Osteoblast (primary cell): ENCODE data around the gene MPPED2. TPM values are rescaled to one million over a fixed set of nuclear protein-coding genes. Genes with fewer than 3 reads are reported as not detected.

ENCODE experiments used
- DNase-seq: peaks from one replicate; pipeline ENCODE4 v3.0.0; 2011; ENCODE audit warnings: low spot score, mixed read lengths; ENCODE audit not compliant: insufficient read length; ENCODE audit errors: missing footprints
- H2AFZ ChIP-seq: 2 replicates; pipeline ENCODE4 v1.6.0; 2011; ENCODE audit warnings: mild to moderate bottlenecking, low read length
- H3K27ac ChIP-seq: 2 replicates; pipeline ENCODE4 v1.5.1; 2011; ENCODE audit warnings: mild to moderate bottlenecking, low read depth, low read length, moderate library complexity
- H3K27me3 ChIP-seq: 2 replicates; pipeline ENCODE4 v1.6.0; 2012; ENCODE audit warnings: mild to moderate bottlenecking, control low read depth, inconsistent platforms, low read length, moderate library complexity; ENCODE audit not compliant: insufficient read depth
- H3K36me3 ChIP-seq: 2 replicates; pipeline ENCODE4 v1.5.1; 2011; ENCODE audit warnings: mild to moderate bottlenecking, low read length, control low read depth, moderate library complexity; ENCODE audit not compliant: insufficient read depth
- H3K4me1 ChIP-seq: 2 replicates; pipeline ENCODE4 v1.5.1; 2011; ENCODE audit warnings: mild to moderate bottlenecking, low read length, control low read depth, moderate library complexity; ENCODE audit not compliant: insufficient read depth
- H3K4me2 ChIP-seq: 2 replicates; pipeline ENCODE4 v1.6.0; 2011; ENCODE audit warnings: mild to moderate bottlenecking, low read length; ENCODE audit not compliant: insufficient read depth
- H3K4me3 ChIP-seq: fragments of 200-600 bp; sonication (generic); 3 replicates; pipeline ENCODE4 v1.5.1; 2012; ENCODE audit warnings: mild to moderate bottlenecking, low read length, inconsistent platforms; ENCODE audit not compliant: insufficient read depth
- H3K79me2 ChIP-seq: 2 replicates; pipeline ENCODE4 v1.6.0; 2012; ENCODE audit warnings: mild to moderate bottlenecking, low read length, control low read depth, inconsistent platforms; ENCODE audit not compliant: insufficient read depth
- H3K9me3 ChIP-seq: 2 replicates; pipeline ENCODE4 v1.5.1; 2011; ENCODE audit warnings: low read depth, low read length, control low read depth
- H4K20me1 ChIP-seq: 2 replicates; pipeline ENCODE4 v1.6.0; 2012; ENCODE audit warnings: mild to moderate bottlenecking, low read length, control low read depth; ENCODE audit not compliant: insufficient read depth
- total RNA-seq: library from RNA; depleted of rRNA; stranded (reverse); fragments of >200 nt; gene quantifications from 2 replicates; pipeline ENCODE4 v1.2.3, GENCODE V29; 2012
- TF ChIP-seq, protein P1 (sequence below): IDR thresholded peaks from 2 replicates; pipeline ENCODE4 v1.5.1; 2011; ENCODE audit warnings: mild to moderate bottlenecking, low read depth, low read length, moderate library complexity; ENCODE audit errors: extremely low read depth

Gene MPPED2
- total RNA-seq, 1 donor: 2.2 TPM

DNA sequence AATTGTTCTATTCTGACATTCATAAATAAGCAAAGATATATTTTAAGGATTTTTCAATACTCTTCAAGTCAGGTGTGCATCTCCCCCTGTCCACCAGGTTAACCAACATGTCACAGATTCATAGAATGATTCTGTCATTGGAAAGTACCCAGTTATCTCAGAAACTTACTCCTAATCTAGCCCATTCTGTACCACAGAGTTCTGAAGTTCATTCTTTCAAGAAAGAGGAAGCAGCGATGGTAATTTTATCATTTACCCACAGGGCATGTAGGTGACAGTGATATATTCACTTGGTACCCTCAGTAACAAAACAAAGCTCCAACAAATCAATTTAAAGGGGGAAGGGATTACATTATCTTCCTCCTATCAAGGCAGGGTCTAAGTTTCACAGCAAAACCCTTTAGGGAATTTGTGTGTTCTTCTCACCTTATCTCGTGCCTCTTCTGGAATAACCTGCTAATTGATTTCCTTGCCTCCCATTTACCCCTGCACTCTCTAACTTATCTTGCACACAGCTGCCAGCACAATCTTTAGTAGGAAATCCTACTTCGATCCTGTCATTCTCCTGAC is 19.0 kb upstream of the MPPED2 start:
- Histone ChIP-seq H3K9me3 (no peaks in the 10 kb centered on the region), H2AFZ (no peak overlapping the region), H3K4me2 (no peak overlapping the region), H3K79me2 (no peaks in the 10 kb centered on the region), H3K36me3 (no peaks in the 10 kb centered on the region), H3K27me3 (no peaks in the 10 kb centered on the region), H3K4me1 (no peaks in the 10 kb centered on the region), H3K27ac (no peak overlapping the region), H4K20me1 (no peaks in the 10 kb centered on the region), H3K4me3 (no peak overlapping the region)
- TF ChIP-seq, protein P1, sequence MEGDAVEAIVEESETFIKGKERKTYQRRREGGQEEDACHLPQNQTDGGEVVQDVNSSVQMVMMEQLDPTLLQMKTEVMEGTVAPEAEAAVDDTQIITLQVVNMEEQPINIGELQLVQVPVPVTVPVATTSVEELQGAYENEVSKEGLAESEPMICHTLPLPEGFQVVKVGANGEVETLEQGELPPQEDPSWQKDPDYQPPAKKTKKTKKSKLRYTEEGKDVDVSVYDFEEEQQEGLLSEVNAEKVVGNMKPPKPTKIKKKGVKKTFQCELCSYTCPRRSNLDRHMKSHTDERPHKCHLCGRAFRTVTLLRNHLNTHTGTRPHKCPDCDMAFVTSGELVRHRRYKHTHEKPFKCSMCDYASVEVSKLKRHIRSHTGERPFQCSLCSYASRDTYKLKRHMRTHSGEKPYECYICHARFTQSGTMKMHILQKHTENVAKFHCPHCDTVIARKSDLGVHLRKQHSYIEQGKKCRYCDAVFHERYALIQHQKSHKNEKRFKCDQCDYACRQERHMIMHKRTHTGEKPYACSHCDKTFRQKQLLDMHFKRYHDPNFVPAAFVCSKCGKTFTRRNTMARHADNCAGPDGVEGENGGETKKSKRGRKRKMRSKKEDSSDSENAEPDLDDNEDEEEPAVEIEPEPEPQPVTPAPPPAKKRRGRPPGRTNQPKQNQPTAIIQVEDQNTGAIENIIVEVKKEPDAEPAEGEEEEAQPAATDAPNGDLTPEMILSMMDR: no peak
- DNase-seq: no peak

DNA sequence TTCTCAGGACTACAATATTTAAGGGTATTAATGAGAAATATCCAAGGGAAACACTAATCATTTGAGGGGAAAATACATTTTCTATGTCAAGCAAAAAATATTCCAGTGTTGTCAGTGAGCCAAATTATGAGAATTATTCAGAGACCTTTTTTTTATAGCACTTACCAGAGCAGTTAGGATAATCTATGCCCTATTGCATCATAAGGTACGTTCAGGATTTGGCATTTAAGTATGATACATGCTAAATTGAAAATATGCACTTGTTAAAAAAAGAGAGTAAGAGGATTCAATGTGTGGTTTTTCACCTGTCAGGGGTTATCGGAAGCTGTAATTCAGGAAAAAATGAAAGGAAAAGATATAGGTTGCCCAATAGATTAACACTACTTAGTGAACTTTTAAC is 17.2 kb upstream of the MPPED2 start:
- no peaks in the 10 kb centered on the region for H3K79me2 ChIP-seq
- no peaks in the 10 kb centered on the region for H3K36me3 ChIP-seq
- no peaks in the 10 kb centered on the region for H3K27me3 ChIP-seq
- H3K4me1 ChIP-seq: no peaks in the 10 kb centered on the region
- TF ChIP-seq, protein P1: no peak
- no peak overlapping the region for H2AFZ ChIP-seq
- no peaks in the 10 kb centered on the region for H4K20me1 ChIP-seq
- H3K4me2 ChIP-seq: no peak overlapping the region
- no peaks in the 10 kb centered on the region for H3K9me3 ChIP-seq
- DNase-seq: no peak
- H3K27ac ChIP-seq: no peak overlapping the region
- no peak overlapping the region for H3K4me3 ChIP-seq

DNA sequence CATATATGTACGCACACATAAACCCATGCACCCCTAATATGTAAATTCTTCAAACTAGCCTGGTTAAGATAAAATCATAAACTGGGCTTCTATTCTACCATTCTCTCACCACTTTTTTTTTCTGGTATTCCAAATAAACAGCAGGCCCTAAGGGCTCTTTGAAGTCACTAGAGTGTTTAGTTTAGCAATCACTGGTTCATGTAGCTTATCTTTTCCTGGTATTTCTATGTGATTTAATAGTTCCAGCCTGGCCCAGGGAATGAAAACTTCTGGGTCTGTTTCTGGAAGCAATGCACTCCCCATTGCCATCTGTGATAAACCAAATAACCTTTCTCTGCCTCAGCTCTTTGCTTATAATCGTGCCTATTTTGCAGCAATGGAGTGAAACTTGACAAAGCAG is 10.7 kb upstream of the MPPED2 start:
- Histone ChIP-seq H3K27me3 (no peaks in the 10 kb centered on the region), H3K4me1 (no peaks in the 10 kb centered on the region), H2AFZ (no peak overlapping the region), H3K4me3 (no peak overlapping the region), H3K4me2 (no peak overlapping the region), H3K79me2 (no peaks in the 10 kb centered on the region), H3K36me3 (no peaks in the 10 kb centered on the region), H3K27ac (no peak overlapping the region), H3K9me3 (no peaks in the 10 kb centered on the region), H4K20me1 (no peaks in the 10 kb centered on the region)
- TF ChIP-seq, protein P1: no peak
- DNase-seq: no peak

DNA sequence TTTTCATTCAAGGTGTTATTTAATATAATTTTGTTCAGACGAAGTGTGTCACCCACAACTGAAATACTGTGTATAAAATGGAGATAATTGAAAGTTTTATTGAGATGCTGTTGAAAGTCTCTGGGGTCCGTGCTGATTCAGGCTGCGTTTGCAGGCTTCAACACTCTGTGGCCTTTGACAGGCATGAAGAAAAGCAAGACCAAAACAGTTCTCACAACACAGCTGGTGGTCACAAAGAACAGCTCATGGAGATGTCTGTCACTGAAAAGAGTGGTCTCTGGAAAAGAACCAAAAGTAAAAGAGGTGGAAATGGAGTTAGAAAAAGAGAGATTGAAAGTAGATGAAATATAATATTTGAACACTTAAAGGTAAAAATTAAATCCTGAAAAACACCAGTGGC is 9.8 kb upstream of the MPPED2 start:
- TF ChIP-seq, protein P1: no peak
- no peak overlapping the region for H3K27ac ChIP-seq
- no peak overlapping the region for H2AFZ ChIP-seq
- no peaks in the 10 kb centered on the region for H3K9me3 ChIP-seq
- no peak overlapping the region for H3K4me3 ChIP-seq
- no peaks in the 10 kb centered on the region for H3K36me3 ChIP-seq
- no peaks in the 10 kb centered on the region for H3K4me1 ChIP-seq
- no peaks in the 10 kb centered on the region for H3K27me3 ChIP-seq
- H3K79me2 ChIP-seq: no peaks in the 10 kb centered on the region
- H4K20me1 ChIP-seq: no peaks in the 10 kb centered on the region
- no peak overlapping the region for H3K4me2 ChIP-seq
- DNase-seq: no peak
